Retinal pigment epithelial cell (primary cell): Measurements from ENCODE around the gene FOXF1.

Experiments
- DNase-seq: peaks from one replicate; pipeline ENCODE4 v3.0.0-alpha.2; 2010; ENCODE audit warnings: low read depth
- H3K4me3 ChIP-seq: 2 replicates; pipeline ENCODE4 v1.5.1; 2011; ENCODE audit warnings: mild to moderate bottlenecking, low read length, control low read depth, moderate library complexity
- CTCF ChIP-seq: conservative IDR thresholded peaks from 2 replicates; pipeline ENCODE4 v1.5.1; 2011; ENCODE audit warnings: low read depth, low read length, control low read depth, inconsistent platforms

The FOXF1 gene

DNA sequence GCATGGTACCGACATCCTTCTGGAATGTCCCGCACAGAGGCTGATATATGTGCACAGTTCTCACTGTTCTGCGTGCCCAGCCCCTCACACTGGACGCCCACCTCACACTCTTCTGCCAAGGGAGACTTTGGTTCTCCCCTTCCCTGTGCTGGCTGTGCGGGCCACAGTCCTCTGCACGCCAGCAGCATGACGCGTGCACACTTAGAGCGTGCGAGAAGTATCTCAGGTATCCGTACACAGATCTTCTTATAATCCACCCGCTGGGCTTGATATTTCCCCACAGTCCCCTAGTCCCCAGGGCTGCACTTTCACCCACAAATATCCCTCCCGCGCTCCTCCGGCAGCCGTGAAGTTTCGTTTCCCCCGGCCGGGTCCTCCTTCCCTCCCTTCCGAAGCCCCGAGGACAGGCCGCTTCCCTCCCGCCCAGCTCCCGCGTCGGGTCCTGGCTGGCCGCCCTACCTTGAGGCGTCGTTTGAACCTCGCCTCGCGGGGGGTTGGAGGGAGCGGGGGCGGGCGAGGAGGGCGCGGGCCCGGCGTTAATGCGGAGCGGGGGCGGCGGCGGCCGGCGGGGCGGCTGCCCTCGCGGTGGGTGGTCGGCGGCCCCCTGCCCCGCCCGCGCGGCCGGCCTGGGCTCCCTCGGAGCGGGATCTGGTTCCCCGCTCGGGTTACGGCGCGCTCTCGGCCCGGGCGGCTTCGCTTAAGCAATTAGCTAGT lies 5.0 kb upstream of the FOXF1 start:
- TF ChIP-seq CTCF: no peak
- H3K4me3 ChIP-seq: no peak overlapping the region
- no peak for DNase-seq

- DNase-seq: no peak
- H3K4me3 ChIP-seq: no peak overlapping the region
- TF ChIP-seq CTCF: no peak
These were observed 4.1 kb upstream of the FOXF1 start for GRCh38 chr16:86505899-86506864.

DNA sequence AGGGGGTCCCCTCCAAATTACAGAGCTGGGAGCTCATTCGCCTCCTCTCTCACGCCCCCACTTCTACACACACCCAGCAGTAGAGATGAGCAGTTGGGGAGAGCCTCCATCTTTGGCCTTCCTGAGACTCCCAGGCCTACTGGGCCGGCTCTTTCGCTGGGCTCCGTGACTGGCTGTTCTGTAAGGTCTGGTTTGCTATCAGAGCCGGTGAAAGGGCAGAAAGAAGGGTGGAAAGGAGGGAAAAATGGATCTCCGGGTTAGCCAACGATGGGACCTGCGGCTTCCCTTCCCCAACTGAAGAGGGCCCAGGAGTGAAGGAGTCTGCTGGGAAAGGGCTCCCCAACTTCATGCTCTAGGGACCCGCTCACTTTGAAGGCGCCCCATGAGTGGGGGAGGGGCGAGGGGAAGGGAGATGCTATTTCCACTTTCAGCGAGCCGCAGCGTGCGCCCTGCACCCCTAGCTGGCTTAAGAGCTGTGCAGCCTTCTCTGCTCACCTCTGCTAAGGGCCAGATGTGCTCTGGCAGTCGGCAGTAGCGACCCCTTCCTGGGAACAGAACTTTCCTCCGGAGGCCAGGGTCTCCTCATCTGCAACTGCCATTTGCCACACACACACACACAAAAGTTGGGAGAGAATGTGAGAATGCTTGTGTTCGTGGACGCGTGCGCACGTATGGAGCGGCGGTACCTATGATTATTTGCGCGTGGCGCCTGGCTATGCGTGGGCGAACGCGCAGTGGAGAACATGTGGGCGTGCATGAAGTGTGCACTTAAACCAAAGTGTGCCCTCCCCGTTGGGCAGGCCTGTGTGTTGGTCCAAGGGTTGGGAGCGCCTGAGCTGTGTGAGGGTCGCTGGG lies 2.9 kb upstream of the FOXF1 start:
- no peak for TF ChIP-seq CTCF
- no peak overlapping the region for H3K4me3 ChIP-seq
- DNase-seq: no peak

GRCh38 chr16:86508028-86508946 lies 2.0 kb upstream of the FOXF1 start:
- H3K4me3 ChIP-seq: no peak overlapping the region
- no peak for DNase-seq
- no peak for TF ChIP-seq CTCF

- H3K4me3 ChIP-seq: peak overlapping the region; percentile 12
- no peak for DNase-seq
- TF ChIP-seq CTCF: no peak
These were observed 1.2 kb upstream of the FOXF1 start for GRCh38 chr16:86508947-86509758.
